Muscle layer of duodenum (tissue), 2 donors: ENCODE data around the gene TNFRSF8.

Experiments used
- H3K27ac ChIP-seq: one replicate; pipeline ENCODE4 v1.7.0; 2013; ENCODE audit warnings: mild to moderate bottlenecking, low read length
- H3K27me3 ChIP-seq: one replicate; pipeline ENCODE4 v1.7.0; 2013; ENCODE audit warnings: low read depth, mild to moderate bottlenecking, control low read depth, low read length
- H3K36me3 ChIP-seq, 2 donors: one replicate each; pipeline ENCODE4 v1.7.0; 2013; ENCODE audit warnings: low read length in 2 of 2, control low read depth in 1 of 2, mild to moderate bottlenecking in 1 of 2; ENCODE audit not compliant: insufficient read depth in 2 of 2, control insufficient read depth in 1 of 2
- H3K4me1 ChIP-seq, 2 donors: one replicate each; pipeline ENCODE4 v1.7.0; 2013; ENCODE audit warnings: low read length in 2 of 2, mild to moderate bottlenecking in 2 of 2, control low read depth in 1 of 2, moderate library complexity in 1 of 2; ENCODE audit not compliant: insufficient read depth in 2 of 2, control insufficient read depth in 1 of 2
- H3K4me3 ChIP-seq, 2 donors: one replicate each; pipeline ENCODE4 v1.7.0; 2013; ENCODE audit warnings: low read length in 2 of 2, low read depth in 1 of 2, mild to moderate bottlenecking in 1 of 2
- H3K9me3 ChIP-seq, 2 donors: one replicate each; pipeline ENCODE4 v1.7.0; 2013; ENCODE audit warnings: low read length in 2 of 2, control low read depth in 1 of 2, mild to moderate bottlenecking in 1 of 2; ENCODE audit not compliant: control insufficient read depth in 1 of 2
- donor health status: healthy.

The TNFRSF8 gene

DNA sequence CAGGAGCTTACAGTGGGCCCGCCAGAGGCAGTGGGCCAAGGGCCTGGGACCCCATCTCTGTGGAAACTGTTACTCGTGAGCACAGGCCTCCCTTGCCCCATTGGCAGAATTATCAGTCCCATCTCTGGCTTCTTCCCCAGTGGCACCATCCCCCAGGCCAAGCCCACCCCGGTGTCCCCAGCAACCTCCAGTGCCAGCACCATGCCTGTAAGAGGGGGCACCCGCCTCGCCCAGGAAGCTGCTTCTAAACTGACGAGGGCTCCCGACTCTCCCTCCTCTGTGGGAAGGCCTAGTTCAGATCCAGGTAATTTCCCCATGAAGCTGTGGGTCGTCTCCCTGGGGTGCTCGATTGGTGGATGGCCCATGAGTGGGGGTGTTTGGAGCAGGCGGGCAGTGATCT lies 46.8 kb downstream of the TNFRSF8 start:
- Histone ChIP-seq H3K27me3 (no peaks in the 10 kb centered on the region), H3K27ac (no peak overlapping the region), H3K9me3 (no peaks in the 10 kb centered on the region)

GRCh38 chr1:12111741-12112140 lies 48.6 kb downstream of the TNFRSF8 start:
- Histone ChIP-seq H3K27ac (no peak overlapping the region), H3K27me3 (no peaks in the 10 kb centered on the region)

More for the DNA sequence above, 46.8 kb downstream of the TNFRSF8 start:
- Histone ChIP-seq H3K4me3 (no peak overlapping the region), H3K4me1 (no peaks in the 10 kb centered on the region), H3K36me3 (no peaks in the 10 kb centered on the region)

GRCh38 chr1:12112711-12113161 lies 49.6 kb downstream of the TNFRSF8 start:
- H3K4me3 ChIP-seq = no peak overlapping the region
- no peaks in the 10 kb centered on the region for H3K36me3 ChIP-seq
- H3K9me3 ChIP-seq = no peaks in the 10 kb centered on the region
- H3K4me1 ChIP-seq = no peaks in the 10 kb centered on the region
- H3K27me3 ChIP-seq = no peaks in the 10 kb centered on the region
- no peak overlapping the region for H3K27ac ChIP-seq

More at GRCh38 chr1:12111741-12112140, 48.6 kb downstream of the TNFRSF8 start:
- Histone ChIP-seq H3K4me1 (no peaks in the 10 kb centered on the region), H3K9me3 (no peaks in the 10 kb centered on the region), H3K36me3 (no peaks in the 10 kb centered on the region), H3K4me3 (no peak overlapping the region)

GRCh38 chr1:12113433-12114339 lies 50.6 kb downstream of the TNFRSF8 start:
- no peaks in the 10 kb centered on the region for H3K4me1 ChIP-seq
- H3K36me3 ChIP-seq = no peaks in the 10 kb centered on the region
- H3K4me3 ChIP-seq = no peak overlapping the region
- no peaks in the 10 kb centered on the region for H3K27me3 ChIP-seq
- no peaks in the 10 kb centered on the region for H3K9me3 ChIP-seq
- no peak overlapping the region for H3K27ac ChIP-seq

DNA sequence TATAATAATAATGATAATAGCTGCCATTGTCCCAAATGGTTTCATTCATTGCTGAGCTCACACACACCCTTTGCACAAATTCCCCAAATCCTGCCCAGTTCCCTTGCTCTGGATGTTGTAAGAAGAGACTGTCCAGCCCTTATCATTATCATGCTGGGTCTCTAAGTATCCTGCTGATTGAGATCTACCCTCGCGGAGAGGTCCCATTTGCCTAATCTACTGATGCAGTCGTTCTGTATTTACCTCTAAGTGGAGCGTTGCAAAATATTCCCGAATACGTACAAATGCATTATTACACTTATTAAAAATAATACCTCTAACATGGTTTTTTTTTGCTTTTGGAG lies 51.2 kb downstream of the TNFRSF8 start:
- Histone ChIP-seq H3K9me3 (no peaks in the 10 kb centered on the region), H3K27me3 (no peaks in the 10 kb centered on the region), H3K27ac (no peak overlapping the region), H3K4me3 (no peak overlapping the region), H3K4me1 (no peaks in the 10 kb centered on the region), H3K36me3 (no peaks in the 10 kb centered on the region)

- no peak overlapping the region for H3K27ac ChIP-seq
- no peak overlapping the region for H3K4me3 ChIP-seq
- no peaks in the 10 kb centered on the region for H3K4me1 ChIP-seq
- no peaks in the 10 kb centered on the region for H3K27me3 ChIP-seq
- H3K9me3 ChIP-seq = no peaks in the 10 kb centered on the region
- no peaks in the 10 kb centered on the region for H3K36me3 ChIP-seq
These were observed 51.8 kb downstream of the TNFRSF8 start for GRCh38 chr1:12114916-12115315.

DNA sequence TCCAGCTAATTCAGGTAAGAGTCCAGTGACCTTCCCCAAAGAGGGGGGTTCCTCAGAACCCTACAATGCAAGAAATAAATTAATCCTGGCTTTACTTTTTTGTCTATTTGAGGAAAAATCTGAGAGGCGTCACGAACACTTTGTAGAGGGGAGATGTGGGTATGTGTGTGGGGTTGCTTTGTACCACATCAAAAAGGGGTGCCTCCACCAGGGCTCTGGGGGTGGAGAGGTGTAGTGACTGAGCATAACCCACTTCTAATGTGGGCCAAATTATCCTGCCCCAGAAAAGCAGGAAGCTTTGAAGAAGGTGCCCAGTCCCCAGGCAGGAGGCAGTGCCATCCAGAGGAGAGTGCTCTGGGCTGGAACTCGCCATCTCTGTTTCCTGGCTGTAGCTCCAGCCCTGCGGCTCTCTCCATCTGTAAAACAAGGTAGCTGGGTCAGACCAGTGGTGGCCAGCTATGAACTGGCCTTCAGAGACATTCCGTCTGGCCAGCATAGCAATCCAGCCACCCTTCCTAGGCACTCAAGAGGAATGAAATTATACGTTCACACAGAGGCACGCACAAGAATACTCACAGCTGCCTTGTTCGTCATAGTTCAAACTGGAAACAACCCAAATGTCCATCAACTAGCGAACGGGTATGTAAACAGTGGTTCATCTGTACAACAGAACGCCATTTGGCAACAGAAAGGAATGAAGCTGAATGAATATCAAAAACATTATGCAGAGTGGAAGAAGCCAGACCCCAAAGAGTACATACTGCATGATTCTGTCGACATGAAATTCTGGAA lies 58.3 kb downstream of the TNFRSF8 start:
- Histone ChIP-seq H3K27me3 (no peaks in the 10 kb centered on the region), H3K4me1 (peaks cover 6 to 9% of the 10 kb centered on the region in 2 donors), H3K36me3 (no peaks in the 10 kb centered on the region), H3K4me3 (no peak overlapping the region), H3K27ac (no peak overlapping the region), H3K9me3 (no peaks in the 10 kb centered on the region)

DNA sequence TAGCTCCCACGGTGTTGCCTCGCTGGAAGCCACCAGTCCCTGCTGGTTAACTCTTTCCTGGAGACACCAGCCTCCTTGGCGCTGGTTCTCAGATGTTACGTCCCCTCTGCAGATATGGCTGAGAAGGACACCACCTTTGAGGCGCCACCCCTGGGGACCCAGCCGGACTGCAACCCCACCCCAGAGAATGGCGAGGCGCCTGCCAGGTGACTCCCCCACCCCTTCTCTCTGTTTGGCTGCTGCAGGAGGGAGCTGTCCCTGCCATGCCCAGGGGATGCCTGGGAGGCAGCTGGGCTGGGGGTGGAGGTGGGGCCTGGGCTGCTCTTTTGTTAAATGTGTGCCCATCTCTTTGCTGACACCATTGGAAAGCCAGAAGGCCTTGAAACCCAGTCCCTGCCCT lies 60.1 kb downstream of the TNFRSF8 start:
- Histone ChIP-seq H3K36me3 (no peaks in the 10 kb centered on the region), H3K9me3 (no peaks in the 10 kb centered on the region), H3K4me3 (no peak overlapping the region), H3K4me1 (peaks cover 6 to 9% of the 10 kb centered on the region in 2 donors), H3K27ac (no peak overlapping the region), H3K27me3 (no peaks in the 10 kb centered on the region)

DNA sequence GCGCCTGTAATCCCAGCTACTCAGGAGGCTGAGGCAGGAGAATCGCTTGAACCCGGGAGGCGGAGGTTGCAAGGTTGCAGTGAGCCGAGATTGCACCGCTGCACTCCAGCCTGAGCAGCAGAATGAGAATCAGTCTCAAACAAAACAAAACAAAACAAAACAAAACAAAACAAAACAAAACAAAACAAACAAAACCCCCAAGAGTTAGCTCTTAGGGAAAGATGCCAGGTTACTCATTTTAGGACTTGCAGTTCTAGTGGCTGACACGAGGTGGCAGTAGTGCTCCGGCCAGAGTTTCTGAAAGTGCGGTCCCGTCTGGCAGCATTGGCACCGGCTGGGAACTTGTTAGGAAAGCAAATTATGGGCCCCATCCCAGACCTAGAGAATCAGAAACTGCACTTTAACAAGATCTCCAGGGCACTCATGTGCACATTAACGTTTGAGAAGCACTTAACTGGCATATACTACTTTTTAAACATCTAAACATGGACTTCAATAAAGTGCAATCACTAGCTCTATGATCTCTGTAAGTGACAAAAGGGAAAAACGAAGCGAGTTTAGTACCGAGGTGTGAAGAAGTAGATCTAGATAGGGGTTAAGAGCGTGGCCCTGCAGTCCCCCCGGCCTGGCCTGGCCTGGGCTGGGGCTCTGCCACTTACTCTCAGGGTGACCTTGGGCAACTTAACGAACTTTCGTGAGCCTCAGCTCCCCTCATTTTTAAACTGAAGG lies 61.8 kb downstream of the TNFRSF8 start:
- H3K4me3 ChIP-seq = no peak overlapping the region
- H3K27ac ChIP-seq = no peak overlapping the region
- no peaks in the 10 kb centered on the region for H3K27me3 ChIP-seq
- no peaks in the 10 kb centered on the region for H3K9me3 ChIP-seq
- no peaks in the 10 kb centered on the region for H3K36me3 ChIP-seq
- H3K4me1 ChIP-seq = peaks cover 6 to 9% of the 10 kb centered on the region in 2 donors

DNA sequence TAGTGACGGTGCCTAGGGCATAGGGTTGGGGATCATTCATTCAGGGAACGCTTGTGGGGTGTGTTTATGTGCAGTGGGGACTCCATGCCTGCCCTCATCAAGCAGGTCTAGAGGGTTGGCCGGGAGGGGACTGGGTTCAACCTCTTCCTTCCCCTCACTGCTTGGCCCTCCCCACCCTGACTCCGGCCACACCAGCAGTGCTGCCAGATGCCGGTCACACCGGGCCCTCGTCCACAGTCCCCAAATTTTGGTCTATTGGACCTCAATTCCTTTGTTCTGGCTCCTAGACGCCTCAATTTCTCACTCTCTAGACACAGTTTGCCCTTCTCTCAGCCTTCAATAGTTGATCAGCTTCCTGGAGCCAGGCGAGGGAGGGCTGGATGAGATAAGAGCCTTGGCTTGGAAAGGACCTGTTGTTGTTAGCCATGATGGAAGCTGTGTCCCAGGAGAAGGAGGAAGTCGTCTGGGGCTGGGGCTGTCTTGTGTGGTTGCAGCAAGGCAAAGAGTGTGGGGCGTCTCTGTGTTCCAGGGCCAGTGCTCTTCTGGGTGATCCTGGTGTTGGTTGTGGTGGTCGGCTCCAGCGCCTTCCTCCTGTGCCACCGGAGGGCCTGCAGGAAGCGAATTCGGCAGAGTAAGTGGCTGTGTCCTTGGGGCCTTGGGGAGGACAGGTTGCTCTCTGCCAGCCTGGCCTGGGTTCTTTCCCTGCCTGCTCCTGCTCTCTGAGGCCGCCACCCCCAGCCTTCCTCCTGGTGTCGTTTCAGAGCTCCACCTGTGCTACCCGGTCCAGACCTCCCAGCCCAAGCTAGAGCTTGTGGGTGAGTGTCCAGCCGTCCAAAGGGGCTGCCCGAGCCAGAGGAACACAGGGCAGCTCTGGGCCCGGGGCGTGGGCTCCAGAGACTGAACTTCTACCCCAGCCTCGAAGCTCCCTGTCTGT lies 62.6 kb downstream of the TNFRSF8 start:
- no peaks in the 10 kb centered on the region for H3K36me3 ChIP-seq
- peaks cover 6 to 9% of the 10 kb centered on the region in 2 donors for H3K4me1 ChIP-seq
- H3K27ac ChIP-seq = peak overlapping the region; percentile 67
- H3K27me3 ChIP-seq = no peaks in the 10 kb centered on the region
- H3K9me3 ChIP-seq = no peaks in the 10 kb centered on the region
- no peak overlapping the region for H3K4me3 ChIP-seq
